Epidermal melanocyte (primary cell): Measurements from ENCODE around the gene GPBAR1.

ENCODE experiments used
- DNase-seq: peaks from one replicate; pipeline ENCODE4 v3.0.0; 2011; ENCODE audit warnings: low spot score; ENCODE audit not compliant: insufficient read length

Gene GPBAR1, protein sequence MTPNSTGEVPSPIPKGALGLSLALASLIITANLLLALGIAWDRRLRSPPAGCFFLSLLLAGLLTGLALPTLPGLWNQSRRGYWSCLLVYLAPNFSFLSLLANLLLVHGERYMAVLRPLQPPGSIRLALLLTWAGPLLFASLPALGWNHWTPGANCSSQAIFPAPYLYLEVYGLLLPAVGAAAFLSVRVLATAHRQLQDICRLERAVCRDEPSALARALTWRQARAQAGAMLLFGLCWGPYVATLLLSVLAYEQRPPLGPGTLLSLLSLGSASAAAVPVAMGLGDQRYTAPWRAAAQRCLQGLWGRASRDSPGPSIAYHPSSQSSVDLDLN

DNA sequence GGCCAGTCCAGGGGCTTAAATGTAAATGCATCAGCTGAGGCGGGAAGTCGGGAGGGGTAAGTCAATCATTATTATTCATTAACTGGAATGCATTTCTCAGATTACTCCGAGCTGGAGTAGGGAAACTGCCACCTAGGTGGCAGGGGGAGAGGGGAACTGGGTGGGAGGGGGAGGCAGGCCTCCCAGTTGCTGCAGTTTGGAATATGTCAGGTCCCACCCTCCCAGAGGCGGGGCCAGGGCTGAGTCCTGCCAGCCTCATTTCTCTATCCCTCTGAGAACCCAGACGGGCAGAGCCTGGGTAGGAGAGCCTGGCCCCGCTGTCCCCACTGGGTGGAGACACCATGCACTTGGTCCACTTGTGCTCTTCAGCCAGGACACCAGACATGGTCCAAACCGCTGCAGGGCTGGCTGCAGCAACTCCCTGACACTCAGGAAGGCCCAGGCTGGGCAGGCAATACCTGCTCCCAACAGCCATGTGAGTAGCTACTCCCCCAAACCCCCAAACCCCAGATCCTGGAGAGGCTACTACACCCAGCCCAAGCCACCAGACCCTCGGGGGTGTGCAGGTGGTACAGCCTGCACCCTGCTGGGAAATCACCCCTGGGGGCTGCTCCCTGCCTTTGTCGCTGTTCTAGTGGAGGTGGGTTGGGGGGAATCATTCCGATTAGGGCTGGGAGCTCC lies at the start of gene GPBAR1:
GPBAR1 (plus strand) TSS at position 274 of the 681 bp plus-strand sequence. CDS start 1,710 bp downstream, outside the sequence.
- DNase-seq = no peak

DNA sequence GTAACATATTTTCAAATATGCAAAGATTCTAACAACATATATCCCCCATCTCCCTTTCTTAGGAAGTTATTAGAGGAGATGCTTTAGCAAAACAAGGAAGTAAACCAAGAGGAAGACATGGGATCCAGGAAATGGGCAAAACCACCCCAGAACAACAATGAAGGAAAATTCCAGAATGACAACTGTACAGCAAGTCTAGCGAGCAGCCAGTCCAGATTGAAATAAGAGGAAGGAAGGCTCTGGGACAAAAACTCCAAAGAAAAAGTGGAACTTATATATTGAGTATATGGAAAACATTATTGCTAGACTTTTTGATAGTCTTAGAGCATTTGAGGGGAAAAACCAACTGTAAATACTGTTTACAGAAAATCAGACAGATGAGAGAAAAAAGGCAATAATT lies 46.7 kb upstream of the GPBAR1 start:
- DNase-seq = no peak

- DNase-seq = no peak
Measured at GRCh38 chr2:218216336-218216673, 44.5 kb upstream of the GPBAR1 start.

DNA sequence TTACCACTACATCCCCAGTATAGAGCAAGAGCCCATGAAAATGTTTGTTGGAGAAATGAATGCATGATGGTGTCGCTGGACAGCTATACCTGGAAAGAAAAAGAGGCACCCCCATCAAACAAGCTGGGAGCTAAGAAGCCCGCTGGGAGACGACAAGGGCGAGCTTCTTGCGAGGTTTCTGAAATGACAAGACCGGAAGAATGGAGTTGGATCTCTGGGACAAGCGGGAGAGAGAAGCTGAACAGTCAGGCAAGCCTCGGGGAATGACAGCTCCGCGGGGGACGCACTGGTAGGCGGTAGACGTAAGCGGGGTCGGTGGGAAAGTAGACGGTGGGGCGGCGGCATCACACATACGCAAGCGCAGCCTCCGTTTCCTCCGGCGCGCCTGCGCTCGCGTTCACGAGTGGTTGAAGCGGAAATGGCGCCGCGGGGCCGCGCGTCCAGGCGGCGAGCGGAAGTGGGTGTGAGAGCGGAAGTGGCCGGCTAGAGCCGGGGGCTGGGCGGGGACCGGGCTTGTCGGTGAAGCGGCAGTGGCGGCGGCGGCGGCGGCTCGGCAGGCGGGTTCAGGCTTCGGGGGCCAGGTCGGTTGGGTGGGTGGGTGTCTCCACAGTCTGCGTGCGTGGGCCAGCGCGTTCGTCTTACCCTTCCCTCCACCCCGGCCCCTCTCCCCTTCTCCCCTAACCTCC lies 44.0 kb upstream of the GPBAR1 start, which contains the start of gene ARPC2:
ARPC2 (plus strand) TSS at position 516 of the 686 bp plus-strand sequence. CDS start 282 bp downstream, outside the sequence.
- DNase-seq = peak; percentile 82

GRCh38 chr2:218217360-218218267 lies 43.2 kb upstream of the GPBAR1 start:
- DNase-seq = no peak

GRCh38 chr2:218218268-218219185 lies 42.3 kb upstream of the GPBAR1 start:
- DNase-seq = no peak

DNA sequence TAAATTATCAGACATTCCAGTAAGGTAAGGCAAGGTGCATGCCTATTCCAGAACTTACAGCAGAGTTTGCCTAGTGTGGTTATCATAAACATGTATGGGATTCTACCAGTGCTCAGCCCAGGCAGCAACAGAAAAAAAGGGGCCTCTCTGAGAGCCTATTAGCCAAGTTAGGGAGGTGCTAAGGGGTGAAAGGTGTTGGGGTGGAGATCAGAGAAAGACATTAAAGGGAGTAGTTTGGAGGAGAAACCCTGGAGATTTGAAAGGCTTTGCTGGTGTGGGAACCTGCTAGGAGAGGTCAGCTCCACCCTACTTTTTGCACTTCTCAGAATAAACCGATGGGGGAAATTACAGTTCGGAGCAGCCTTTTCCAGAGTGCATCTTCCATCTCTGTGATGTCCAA lies 40.9 kb upstream of the GPBAR1 start:
- DNase-seq = no peak

DNA sequence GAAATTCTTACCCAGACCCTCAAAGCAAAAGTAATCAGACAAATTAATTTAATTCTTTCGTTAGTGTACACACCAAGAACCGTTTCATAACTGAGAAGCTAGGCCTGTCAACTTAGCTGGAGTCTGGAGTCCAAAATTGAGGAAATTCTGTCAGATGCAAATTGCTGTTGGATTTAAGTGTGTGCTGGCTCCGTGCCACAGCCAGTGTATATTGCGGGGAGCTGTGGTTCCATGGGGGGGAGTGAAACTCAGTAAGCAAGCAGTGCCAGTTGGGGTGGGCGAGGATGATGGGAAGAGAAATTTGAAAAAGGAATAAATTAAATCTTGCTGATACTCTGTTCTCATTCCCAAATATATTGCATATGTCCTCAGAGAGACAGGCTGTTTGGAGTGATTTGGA lies 39.8 kb upstream of the GPBAR1 start:
- no peak for DNase-seq

DNA sequence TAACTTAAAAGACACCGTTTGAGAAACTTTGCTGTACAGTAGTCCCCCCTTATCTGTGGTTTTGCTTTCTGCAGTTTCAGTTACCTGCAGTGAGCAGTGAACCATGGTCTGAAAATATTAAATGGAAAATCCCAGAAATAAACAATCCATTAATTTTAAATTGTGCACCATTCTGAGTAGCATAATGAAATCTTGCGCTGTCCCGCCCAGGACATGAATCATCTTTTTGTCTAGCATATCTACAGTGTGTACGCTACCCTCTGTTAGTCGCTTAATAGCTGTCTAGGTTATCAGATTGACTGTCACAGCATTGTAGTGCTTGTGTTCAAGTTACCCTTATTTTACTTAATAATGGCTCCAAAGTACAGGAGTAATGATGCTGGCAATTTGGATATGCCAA lies 37.8 kb upstream of the GPBAR1 start:
- no peak for DNase-seq

DNA sequence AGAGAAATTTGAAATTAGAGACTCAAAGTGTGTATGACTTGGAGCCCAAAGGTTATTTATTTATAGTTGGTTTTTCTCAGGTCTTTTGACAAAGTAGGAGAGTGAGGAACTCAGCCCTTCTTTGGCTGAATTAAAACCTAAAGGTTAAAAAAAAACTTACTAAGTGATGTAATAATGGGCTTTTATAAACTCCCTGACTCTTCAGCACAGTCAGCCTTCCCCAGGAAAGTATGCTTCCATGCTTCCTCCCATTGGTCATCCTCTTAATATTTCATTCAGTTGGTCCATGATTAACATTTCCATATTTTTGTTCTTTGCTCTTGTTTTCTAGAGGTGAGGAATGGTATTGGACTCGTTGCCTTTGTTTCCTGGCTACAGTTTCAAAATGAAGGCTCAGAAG lies 36.6 kb upstream of the GPBAR1 start:
- no peak for DNase-seq

- no peak for DNase-seq
Measured at GRCh38 chr2:218226903-218227302, 33.9 kb upstream of the GPBAR1 start.

GRCh38 chr2:218228366-218229090 lies 32.3 kb upstream of the GPBAR1 start:
- no peak for DNase-seq

DNA sequence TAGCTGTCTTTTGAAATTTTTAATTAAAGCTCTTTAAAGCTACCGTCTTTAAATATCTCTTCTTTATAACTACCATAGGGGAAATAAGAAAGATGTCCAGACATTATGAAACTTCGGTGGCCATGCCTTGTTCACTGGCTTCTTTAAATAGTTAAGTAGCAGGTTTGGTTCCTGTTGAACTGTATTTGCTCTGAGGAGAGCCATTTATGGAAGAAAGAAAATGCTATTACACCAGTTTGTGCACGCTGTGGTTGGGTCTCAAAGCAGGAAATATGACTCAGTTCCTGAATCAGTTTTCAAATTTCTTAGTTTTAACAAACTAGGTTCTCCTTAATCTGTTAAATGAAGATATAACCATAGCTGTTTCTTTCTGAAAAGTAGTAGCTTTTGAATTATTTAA lies 31.6 kb upstream of the GPBAR1 start:
- no peak for DNase-seq

- no peak for DNase-seq
Measured at GRCh38 chr2:218229851-218230250, 31.0 kb upstream of the GPBAR1 start.

DNA sequence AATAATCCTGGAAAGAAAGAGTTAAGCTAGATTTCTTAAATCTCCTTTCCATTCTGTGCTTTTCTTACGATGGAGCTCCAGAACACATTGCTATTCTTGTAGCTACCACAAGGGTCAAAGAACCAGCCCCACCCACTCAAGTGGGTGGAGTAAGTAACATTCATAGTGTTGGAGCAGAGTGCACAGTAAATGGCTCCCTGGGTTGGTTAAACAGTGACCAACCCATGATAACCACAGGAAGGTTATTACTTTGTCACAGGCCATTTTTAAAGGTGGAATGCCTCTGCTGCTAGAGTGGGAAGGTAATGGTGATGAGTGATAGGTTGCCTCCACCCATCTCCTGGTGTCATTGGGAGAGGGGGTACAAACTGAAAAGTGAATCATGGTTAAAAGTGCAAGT lies 29.9 kb upstream of the GPBAR1 start:
- DNase-seq = no peak

GRCh38 chr2:218233543-218233942 lies 27.3 kb upstream of the GPBAR1 start:
- no peak for DNase-seq

GRCh38 chr2:218234521-218234920 lies 26.3 kb upstream of the GPBAR1 start:
- DNase-seq = no peak

GRCh38 chr2:218235017-218235416 lies 25.8 kb upstream of the GPBAR1 start:
- DNase-seq = no peak

DNA sequence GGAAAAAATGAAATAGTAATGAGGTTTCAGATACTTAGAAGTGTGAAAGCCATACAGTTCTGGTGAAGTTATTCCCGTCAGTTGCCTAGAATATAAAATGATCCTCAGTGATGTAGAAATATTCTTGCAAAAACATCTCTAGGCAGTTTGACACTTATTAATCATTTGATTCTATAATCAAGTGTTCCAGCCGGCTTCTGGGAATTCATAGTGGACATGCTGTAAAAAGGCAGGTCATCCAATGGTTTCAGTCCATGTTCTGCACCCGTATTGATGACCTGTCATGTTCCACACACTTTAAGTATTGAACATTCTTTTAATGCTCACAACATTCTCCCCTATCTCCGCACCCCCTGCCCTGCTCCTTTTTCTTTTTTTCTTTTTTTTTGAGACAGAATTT lies 24.0 kb upstream of the GPBAR1 start:
- no peak for DNase-seq

GRCh38 chr2:218238887-218239286 lies 21.9 kb upstream of the GPBAR1 start:
- DNase-seq = no peak
